GM12891 (cell line): ENCODE data around the gene RHEB.

Experiments
- POLR2A ChIP-seq: IDR thresholded peaks from 2 replicates; pipeline ENCODE4 v1.6.1; 2011; ENCODE audit warnings: low read depth, low read length, control low read depth
- POLR2AphosphoS5 ChIP-seq: IDR thresholded peaks from 2 replicates; pipeline ENCODE4 v1.6.1; 2011; ENCODE audit warnings: low read depth, low read length, control low read depth
- TAF1 ChIP-seq: IDR thresholded peaks from 2 replicates; pipeline ENCODE4 v1.6.1; 2011; ENCODE audit warnings: low read depth, low read length, control low read depth

GRCh38 chr7:151462306-151462779 lies 57.4 kb downstream of the RHEB start:
- TF ChIP-seq TAF1 (no peak), POLR2AphosphoS5 (0 out of 2 replicates have a peak, but pooled peaks have one; percentile 33), POLR2A (peak; percentile 46; the same call in 1 of the 2 replicates)
